ENCODE results near the gene TMEM176A. TPM values are rescaled to one million over a fixed set of nuclear protein-coding genes. Genes with fewer than 3 reads are reported as not detected.

Gene TMEM176A
- total and polyA plus RNA-seq, 2 of the 8 experiments (the other 6 are each of a cell fraction or from before 2014, with no cell fraction given) = 1.3 to 1.5 TPM

- Histone ChIP-seq H3K4me1 (replicated peaks in 1 of 4; ENCODE audit: control insufficient read depth in 3 of 4, insufficient read depth in 4 of 4, low read length in 3 of 4) (no peaks in the 10 kb centered on the region), H2BK20ac (ENCODE audit: low read length) (no peak overlapping the region), H3K4ac (replicated peaks; ENCODE audit: insufficient read length, low read depth, low read length) (no peak overlapping the region), H2BK15ac (ENCODE audit: low read length) (no peak overlapping the region), H2BK12ac (ENCODE audit: low read depth, low read length) (no peak overlapping the region), H4K8ac (ENCODE audit: extremely low read depth, insufficient read depth, low read length) (no peak overlapping the region), H3K27me3 (replicated peaks in 1 of 4; ENCODE audit: control insufficient read depth in 3 of 4, extremely low read depth in 1 of 4, insufficient read depth in 3 of 4, low read length in 3 of 4) (no peaks in the 10 kb centered on the region; a peak in 1 of 7 replicates), H3K4me3 (ENCODE audit: extremely low read depth in 1 of 4, insufficient read depth in 2 of 4, low read depth in 3 of 4, low read length in 4 of 4) (no peak overlapping the region), H2BK120ac (replicated peaks; ENCODE audit: low read depth, low read length) (no peak overlapping the region), H4K20me1 (replicated peaks in 1 of 2; ENCODE audit: control insufficient read depth in 1 of 2, insufficient read depth in 2 of 2, low read length in 2 of 2) (no peaks in the 10 kb centered on the region), H2BK5ac (ENCODE audit: low read depth, low read length) (no peak overlapping the region), H2AFZ (ENCODE audit: low read length) (no peak overlapping the region), H3K4me2 (ENCODE audit: insufficient read depth in 1 of 2, low read depth in 2 of 2, low read length in 2 of 2) (no peak overlapping the region), H3K23me2 (ENCODE audit: low read depth, low read length) (no peaks in the 10 kb centered on the region), H4K91ac (replicated peaks; ENCODE audit: insufficient read length, low read length) (no peak overlapping the region), H3K36me3 (ENCODE audit: control insufficient read depth in 2 of 4, insufficient read depth in 4 of 4, low read length in 3 of 4) (no peaks in the 10 kb centered on the region), H4K5ac (ENCODE audit: insufficient read length, low read depth, low read length) (no peak overlapping the region), H3K56ac (replicated peaks; ENCODE audit: insufficient read length, low read depth, low read length) (no peak overlapping the region), H3K79me1 (ENCODE audit: low read depth, low read length) (no peaks in the 10 kb centered on the region), H3K14ac (ENCODE audit: insufficient read length) (no peak overlapping the region), H3K27ac (ENCODE audit: low read depth, low read length) (no peak overlapping the region), H3K18ac (ENCODE audit: extremely low read depth, low read length) (no peak overlapping the region), H3K9me3 (ENCODE audit: insufficient read depth in 2 of 2, low read depth in 1 of 2, low read length in 1 of 2) (no peaks in the 10 kb centered on the region), H3K23ac (ENCODE audit: insufficient read length) (no peak overlapping the region), H2AK5ac (ENCODE audit: low read depth, low read length) (no peak overlapping the region), H3K9ac (replicated peaks in 1 of 4; ENCODE audit: extremely low read depth in 1 of 4, low read depth in 3 of 4, low read length in 3 of 4) (no peak overlapping the region), H3K79me2 (ENCODE audit: control insufficient read depth in 1 of 2, insufficient read depth in 2 of 2, low read length in 2 of 2) (no peaks in the 10 kb centered on the region)
- no peak for TF ChIP-seq CBX5 (IDR thresholded peaks at IDR 0.05; ENCODE audit: low read depth, low read length)
- TF ChIP-seq USF2 (IDR thresholded peaks at IDR 0.05; ENCODE audit: low read length) = no peak
- TF ChIP-seq RAD21 (IDR thresholded peaks at IDR 0.05 in 1 of 2, conservative IDR thresholded peaks at IDR 0.05 in 1 of 2; ENCODE audit: low read depth in 2 of 2, low read length in 2 of 2) = no peak
- TF ChIP-seq RNF2 (IDR thresholded peaks at IDR 0.05; ENCODE audit: borderline replicate concordance, low read depth, low read length, missing control alignments, poor library complexity, severe bottlenecking) = no peak
- TF ChIP-seq EP300 (IDR thresholded peaks at IDR 0.05; ENCODE audit: borderline replicate concordance in 1 of 2, low read depth in 2 of 2, low read length in 2 of 2) = no peak
- WGBS, 2 experiments (ENCODE audit: extremely low coverage in 1 of 2, insufficient coverage in 1 of 2, insufficient read length in 1 of 2, insufficient replicate concordance in 2 of 2, low coverage in 1 of 2, low lambda C conversion rate in 2 of 2, missing lambda C conversion rate in 1 of 2) = 95% methylated on average over 1 of the region's 1 CpG; no CpG with 5 or more reads in 1 of the 2 experiments
- FAIRE-seq (no peak), DNase-seq (ENCODE audit: low read depth in 1 of 2, low spot score in 2 of 2) (no peak)
- POLR2A ChIA-PET (ENCODE audit: partially characterized antibody) = no interaction called here
- CTCF ChIA-PET (ENCODE audit: partially characterized antibody) = interaction anchor here (1.3 kb wide), 1 partner anchor 41 kb away, joined by 3 read pairs; no protein-coding TSS in a partner anchor
These were observed 34.5 kb downstream of the TMEM176A start for GRCh38 chr7:150835019-150835418.
